SIG-M5 treated with dmso at 0.1 percent for 504 hours (cell line): ENCODE data around the gene PASD1.
"Not testable (repeated sequence)": the region's sequence is repeated elsewhere in the genome, so short reads cannot be mapped to it uniquely, and the experiment has no call there.

ENCODE experiments used
- DNase-seq: peaks from one replicate; lab custom pipeline; 2025; ENCODE audit not compliant: unreplicated experiment; lab: John Stamatoyannopoulos, UW

Gene PASD1

GRCh38 chrX:151563449-151563848 lies at the start of gene PASD1:
PASD1 (plus strand) TSS chrX:151563675; CDS start chrX:151601554, 37,879 bp downstream.
- no peak for DNase-seq

GRCh38 chrX:151515237-151515636 lies 48.2 kb upstream of the PASD1 start:
- DNase-seq = no peak

DNA sequence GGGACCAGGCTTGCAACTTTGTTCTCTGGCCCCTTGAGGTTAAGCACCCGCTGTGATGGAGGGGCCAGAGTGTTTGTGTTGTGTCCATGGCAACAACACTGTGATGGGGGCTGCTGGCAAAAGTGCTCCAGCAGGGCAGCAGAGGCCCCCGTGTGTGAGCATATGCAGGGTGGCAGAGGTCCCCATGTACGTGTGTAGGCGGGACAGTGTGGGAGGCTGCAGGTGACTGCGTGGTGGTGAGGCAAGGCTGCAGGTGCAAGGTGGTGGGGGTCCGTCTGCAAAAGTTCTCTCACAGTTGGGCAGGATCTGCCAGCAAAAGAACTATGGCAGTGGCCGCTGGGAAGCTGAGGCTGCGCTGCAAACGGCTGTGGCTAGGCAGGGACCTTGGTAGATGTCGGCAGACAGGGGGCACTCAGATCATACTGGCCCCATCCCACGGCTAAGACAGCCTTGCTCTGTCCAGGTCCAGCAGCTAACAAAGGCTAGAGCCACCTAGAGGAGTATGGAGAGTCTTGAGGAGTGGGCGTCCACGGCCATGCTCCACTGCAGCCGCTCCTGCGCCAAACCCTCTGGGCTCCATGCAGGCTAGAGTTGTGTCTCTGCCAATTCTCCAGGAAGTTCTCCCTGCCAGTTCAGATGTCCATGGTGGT lies 46.8 kb upstream of the PASD1 start:
- no peak for DNase-seq

DNA sequence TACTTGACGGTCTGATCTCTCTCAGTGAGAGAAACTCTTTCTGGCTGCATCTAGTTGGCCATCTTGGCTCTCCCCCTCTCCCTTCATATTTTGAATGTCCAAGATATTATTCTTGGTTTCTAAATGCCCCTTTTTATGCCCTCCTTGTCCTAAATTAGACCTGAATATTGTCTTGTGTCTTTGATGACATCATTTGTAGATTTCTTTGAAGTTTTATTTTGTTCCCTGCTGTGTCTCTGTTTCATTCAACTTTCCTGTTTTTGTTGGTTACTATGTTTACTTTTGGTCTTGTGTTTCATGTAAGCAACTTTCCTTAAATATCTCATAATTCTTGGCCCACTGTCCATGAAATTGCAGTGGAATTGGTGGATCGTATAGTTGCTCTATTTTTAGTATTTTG lies 46.1 kb upstream of the PASD1 start:
- DNase-seq = no peak

DNA sequence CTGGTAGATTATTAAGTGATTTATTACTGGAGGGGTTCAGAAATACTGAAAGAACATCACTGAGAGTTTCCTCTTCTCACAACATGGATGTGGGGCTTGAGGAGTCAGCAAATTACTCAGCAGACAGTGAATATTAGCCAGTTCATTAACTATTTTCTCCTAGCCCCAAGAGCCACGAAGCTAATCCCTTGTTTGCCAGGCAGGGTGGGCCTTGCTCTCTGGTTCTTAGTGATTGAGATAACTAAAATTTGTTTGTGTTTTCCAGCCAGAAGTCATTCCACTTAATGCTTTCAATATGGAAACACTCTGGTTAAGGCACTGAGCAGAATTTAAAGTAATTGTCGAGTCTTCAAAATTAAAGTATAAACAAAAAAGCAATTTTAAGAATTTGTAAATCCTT lies 40.1 kb upstream of the PASD1 start:
- no peak for DNase-seq

- DNase-seq = no peak
Measured at GRCh38 chrX:151536571-151536970, 26.9 kb upstream of the PASD1 start.

DNA sequence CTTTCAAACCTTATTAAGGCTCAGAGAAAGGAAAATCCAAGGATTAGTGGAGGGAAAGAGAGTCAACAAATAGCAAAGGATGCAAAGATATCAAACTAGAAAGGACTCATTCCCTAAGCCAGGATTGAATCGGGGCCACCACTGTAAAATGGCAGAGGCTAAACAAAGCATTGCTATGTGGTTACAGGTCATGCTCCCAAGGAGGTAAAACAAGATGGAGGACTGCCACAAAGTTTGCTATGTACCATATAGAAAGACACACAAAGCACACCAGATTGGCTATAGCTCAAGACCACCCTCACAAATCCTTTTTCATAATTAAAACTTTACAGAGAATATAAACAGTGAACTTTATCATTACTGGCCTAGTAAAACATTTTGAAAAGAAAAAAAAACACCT lies 25.9 kb upstream of the PASD1 start:
- no peak for DNase-seq

DNA sequence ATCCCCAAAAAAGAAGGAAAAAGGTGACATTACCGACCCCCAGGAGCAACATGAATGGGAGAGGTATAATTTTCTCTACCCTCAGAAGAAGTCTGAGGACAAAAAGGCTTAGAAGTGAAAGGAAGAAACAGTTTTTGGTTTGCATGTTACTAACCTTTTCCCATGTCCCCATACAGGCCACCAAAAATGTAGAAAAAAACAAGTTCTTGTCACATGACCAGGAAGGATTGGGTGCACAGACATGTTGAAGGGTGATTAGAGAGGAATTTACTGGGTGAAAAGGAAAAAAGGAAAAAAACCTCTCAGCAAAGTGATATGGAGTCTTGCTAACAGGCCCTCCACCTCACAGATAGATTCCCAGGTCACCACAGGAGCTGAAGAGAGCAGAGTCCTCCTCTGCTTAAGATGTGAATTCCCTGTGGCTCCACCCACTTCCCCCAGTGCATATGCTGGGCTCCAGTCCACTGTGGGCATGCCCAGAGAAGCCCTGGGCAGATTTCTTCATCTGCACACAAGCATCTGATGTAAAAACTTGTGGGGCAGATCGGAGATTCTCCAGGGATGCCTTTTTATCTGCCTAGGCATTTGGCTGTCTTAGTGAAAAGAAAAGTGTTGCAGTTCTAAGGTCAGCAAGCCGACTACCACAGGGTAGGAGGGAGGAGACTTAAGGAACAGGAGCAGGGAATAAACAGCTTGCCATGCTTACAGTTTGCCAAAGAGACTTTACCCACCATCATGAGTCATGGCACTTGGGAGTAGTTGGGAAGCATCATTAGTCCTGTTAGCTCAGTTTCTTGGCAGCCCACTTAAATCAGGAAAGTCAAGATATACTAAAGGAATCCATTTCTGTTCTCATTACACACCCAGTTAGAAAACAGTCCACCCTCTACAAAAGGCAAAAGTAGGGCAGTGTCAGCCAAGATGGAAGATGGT lies 25.0 kb upstream of the PASD1 start:
- no peak for DNase-seq

GRCh38 chrX:151543706-151544105 lies 19.8 kb upstream of the PASD1 start:
- DNase-seq = peak; percentile 2

GRCh38 chrX:151546226-151546625 lies 17.2 kb upstream of the PASD1 start:
- not testable (repeated sequence) for DNase-seq

GRCh38 chrX:151551176-151551575 lies 12.3 kb upstream of the PASD1 start:
- not testable (repeated sequence) for DNase-seq

DNA sequence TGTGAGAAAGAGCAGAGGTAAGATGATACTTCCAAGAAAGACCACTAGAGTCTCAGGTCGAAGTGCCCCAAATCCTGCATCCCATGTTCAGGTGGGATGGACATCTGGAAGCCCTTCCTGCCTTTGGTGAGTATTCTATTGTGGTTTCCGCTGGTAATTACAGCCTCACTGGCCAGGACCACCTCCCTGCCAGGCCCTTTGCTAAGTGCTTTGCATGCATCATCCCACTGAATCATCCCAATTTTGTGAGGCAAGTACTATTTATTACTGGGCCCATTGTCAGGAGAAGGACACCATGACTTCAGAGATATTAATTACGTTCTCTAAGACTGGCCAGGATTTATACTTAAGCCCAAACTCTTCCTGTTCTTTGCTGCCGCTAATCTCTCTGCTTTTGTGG lies 10.7 kb upstream of the PASD1 start:
- DNase-seq = no peak

GRCh38 chrX:151555301-151555700 lies 8.2 kb upstream of the PASD1 start:
- not testable (repeated sequence) for DNase-seq

- not testable (repeated sequence) for DNase-seq
Measured at GRCh38 chrX:151562485-151562884, 990 bp upstream of the PASD1 start.

GRCh38 chrX:151563003-151563402 lies 472 bp upstream of the PASD1 start:
- DNase-seq = not testable (repeated sequence)

DNA sequence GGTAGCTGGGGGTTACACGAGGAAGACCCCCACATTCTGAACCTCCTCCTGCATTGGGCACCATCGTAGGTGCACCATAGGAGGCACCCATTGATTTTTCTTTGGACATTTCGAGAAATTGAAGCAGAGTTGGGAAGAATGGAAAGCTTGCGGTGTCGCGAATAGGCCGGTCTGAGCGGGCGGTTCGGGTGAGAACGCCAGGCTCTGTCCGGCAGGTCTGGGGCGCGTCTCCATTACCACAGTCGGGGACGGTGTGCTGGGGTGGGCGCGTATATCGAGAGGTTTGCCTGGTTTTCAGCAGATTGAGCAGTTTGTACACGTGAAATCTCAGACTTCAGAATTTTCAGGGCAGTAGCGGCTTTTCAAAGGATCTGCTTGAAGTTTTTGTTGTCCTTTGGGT lies 560 bp downstream of the PASD1 start:
- DNase-seq = no peak

GRCh38 chrX:151566872-151567271 lies 3.4 kb downstream of the PASD1 start:
- DNase-seq = not testable (repeated sequence)

- no peak for DNase-seq
Measured at GRCh38 chrX:151570561-151570960, 7.1 kb downstream of the PASD1 start.

DNA sequence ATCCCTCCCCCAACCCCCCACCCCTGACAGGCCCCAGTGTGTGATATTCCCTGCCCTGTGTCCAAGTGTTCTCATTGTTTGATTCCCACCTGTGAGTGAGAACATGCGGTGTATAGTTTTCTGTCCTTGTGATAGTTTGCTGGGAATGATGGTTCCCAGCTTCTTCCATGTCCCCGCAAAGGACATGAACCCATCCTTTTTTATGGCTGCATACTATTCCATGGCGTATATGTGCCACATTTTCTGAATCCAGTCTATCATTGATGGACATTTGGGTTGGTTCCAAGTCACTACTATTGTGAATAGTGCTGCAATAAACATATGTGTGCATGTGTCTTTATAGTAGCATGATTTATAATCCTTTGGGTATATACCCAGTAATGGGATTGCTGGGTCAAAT lies 29.9 kb downstream of the PASD1 start:
- DNase-seq = not testable (repeated sequence)

DNA sequence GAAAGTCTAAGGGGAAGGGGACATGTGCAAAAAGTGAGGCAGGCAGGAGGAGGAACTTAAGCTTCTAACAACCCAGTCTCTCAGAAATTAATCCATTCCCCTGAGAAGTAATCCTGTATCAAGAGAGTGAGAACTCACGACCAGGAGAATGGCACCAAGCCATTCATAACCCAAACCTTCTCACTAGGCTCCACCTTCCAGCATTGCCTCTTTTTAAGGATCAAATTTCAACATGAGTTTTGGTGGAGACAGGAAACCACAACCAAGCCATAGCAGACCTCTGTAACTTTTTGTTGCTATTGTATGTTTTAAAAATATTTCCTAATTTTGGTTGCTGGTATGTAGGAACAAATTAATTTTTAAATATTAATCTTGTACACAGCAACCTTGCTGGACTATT lies 32.8 kb downstream of the PASD1 start:
- DNase-seq = no peak

DNA sequence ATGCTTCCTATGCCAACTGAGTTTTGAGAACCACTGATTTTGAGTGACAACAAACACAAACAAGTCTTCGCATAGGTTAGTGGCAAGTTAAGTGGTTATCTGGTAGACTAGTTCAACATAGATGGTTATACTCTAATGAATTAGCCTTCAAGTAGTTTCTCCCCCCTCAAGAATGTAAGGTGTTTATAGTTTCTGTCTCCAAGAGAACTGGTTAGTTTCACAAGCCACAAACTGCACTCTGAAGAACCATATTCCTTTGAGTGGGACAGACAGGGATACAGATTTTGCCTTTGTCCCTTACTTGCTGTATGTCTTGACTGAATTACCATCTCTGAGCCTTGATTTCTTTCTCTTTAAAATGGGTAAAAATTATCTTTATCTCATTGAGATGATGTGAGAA lies 41.5 kb downstream of the PASD1 start:
- no peak for DNase-seq

GRCh38 chrX:151609222-151609621 lies 45.7 kb downstream of the PASD1 start:
- no peak for DNase-seq
